Measurements from ENCODE around the gene GJC2. TPM values are rescaled to one million over a fixed set of nuclear protein-coding genes. Genes with fewer than 3 reads are reported as not detected.
"Not testable (repeated sequence)": the region's sequence is repeated elsewhere in the genome, so short reads cannot be mapped to it uniquely, and the experiment has no call there.

Gene GJC2
- 5.0 and 5.8 TPM in 2 replicates for total RNA-seq

GRCh38 chr1:228149406-228150119 lies at the start of gene GJC2:
Gene GJC2, plus strand, starts transcription at chr1:228149930. Its CDS starts 7,829 bp downstream, at chr1:228157759.
- DNase-seq: no peak

GRCh38 chr1:228100822-228101613 lies 48.7 kb upstream of the GJC2 start:
- DNase-seq: no peak

- no peak for DNase-seq
These were observed 48.1 kb upstream of the GJC2 start for GRCh38 chr1:228101614-228101993.

GRCh38 chr1:228101994-228102790 lies 47.5 kb upstream of the GJC2 start:
- peak; percentile 73 for DNase-seq

- DNase-seq: peak; percentile 96
These were observed 46.7 kb upstream of the GJC2 start, which contains the start of gene C1orf35 for GRCh38 chr1:228102791-228103620. Gene C1orf35, minus strand, starts transcription at chr1:228103325. Its CDS starts 98 bp downstream, at chr1:228103227.

- no peak for DNase-seq
These were observed 45.0 kb upstream of the GJC2 start for GRCh38 chr1:228104526-228105269.

GRCh38 chr1:228105270-228105995 lies 44.3 kb upstream of the GJC2 start:
- DNase-seq: no peak

GRCh38 chr1:228105996-228106799 lies 43.5 kb upstream of the GJC2 start:
- no peak for DNase-seq

GRCh38 chr1:228106800-228107054 lies 43.0 kb upstream of the GJC2 start:
- DNase-seq: no peak

- DNase-seq: no peak
These were observed 42.1 kb upstream of the GJC2 start for GRCh38 chr1:228107636-228108035.

GRCh38 chr1:228108055-228108690 lies 41.6 kb upstream of the GJC2 start:
- no peak for DNase-seq

- no peak for DNase-seq
These were observed 41.0 kb upstream of the GJC2 start for GRCh38 chr1:228108742-228109072.

GRCh38 chr1:228109073-228109961 lies 40.4 kb upstream of the GJC2 start, which contains the start of gene MRPL55:
Gene MRPL55, minus strand, starts transcription at chr1:228109299. Its CDS starts 1,039 bp downstream, at chr1:228108260.
- peak; percentile 98 for DNase-seq

- DNase-seq: peak; percentile 77
These were observed 39.7 kb upstream of the GJC2 start for GRCh38 chr1:228109962-228110488.

GRCh38 chr1:228110556-228110955 lies 39.2 kb upstream of the GJC2 start:
- DNase-seq: no peak

GRCh38 chr1:228111315-228111714 lies 38.4 kb upstream of the GJC2 start:
- not testable (repeated sequence) for DNase-seq

GRCh38 chr1:228112167-228112566 lies 37.6 kb upstream of the GJC2 start:
- DNase-seq: no peak

GRCh38 chr1:228112617-228113016 lies 37.1 kb upstream of the GJC2 start:
- DNase-seq: no peak

All from dermis blood vessel endothelial cell (primary cell).